ENCODE data around the gene SEMA3C. TPM values are rescaled to one million over a fixed set of nuclear protein-coding genes. Genes with fewer than 3 reads are reported as not detected.

The SEMA3C gene
- total and polyA plus RNA-seq, 2 donors (not counting 3 experiments of a cell fraction or from before 2014, with no cell fraction given) = 0.01 to 0.09 TPM

DNA sequence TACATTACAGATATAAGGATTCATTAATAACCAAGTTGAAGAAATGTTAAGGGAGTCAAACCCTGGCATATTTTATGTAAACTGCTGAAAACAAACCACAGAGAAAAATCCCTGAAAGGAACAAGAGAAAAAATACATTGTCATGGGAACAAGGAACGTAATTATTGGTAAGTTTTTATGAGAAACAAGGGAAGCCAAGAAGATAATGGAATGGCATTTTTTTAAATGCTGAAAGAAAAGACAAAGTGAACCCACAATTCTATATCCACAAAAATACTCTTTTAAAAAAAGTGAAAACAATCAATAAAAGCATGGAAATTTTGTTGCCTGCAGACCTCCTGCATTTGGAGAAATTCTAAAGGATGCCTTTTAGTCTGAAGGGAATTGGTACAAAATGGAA lies 144.0 kb downstream of the SEMA3C start:
- H3K9ac ChIP-seq (replicated peaks; ENCODE audit: extremely low read depth, insufficient read depth, low read length) = no peak overlapping the region
- no TSS peak for BruUV-seq (replicated peaks)
- H3K79me2 ChIP-seq (ENCODE audit: control insufficient read depth, insufficient read depth, low read length) = no peaks in the 10 kb centered on the region
- dilution Hi-C loops (cut with MboI; ENCODE audit: extremely low pct_ligation_motif_present, low sequenced_read_pairs) (no loop called here), intact Hi-C loops (cut with micrococcal nuclease) (no loop called here)
- DNase-seq (ENCODE audit: low read depth, low spot score) (no peak), FAIRE-seq (no peak)
- POLR2A ChIA-PET = no interaction called here
- H2AFZ ChIP-seq (ENCODE audit: low read depth, low read length) = no peak overlapping the region
- H3K27ac ChIP-seq (ENCODE audit: insufficient read depth, low read depth, low read length) = no peak overlapping the region
- no peaks in the 10 kb centered on the region for H3K9me1 ChIP-seq (replicated peaks; ENCODE audit: control insufficient read depth, extremely low read depth, insufficient read depth, low read length)
- no peak overlapping the region for H3K4me2 ChIP-seq (ENCODE audit: insufficient read depth, low read length)
- TF ChIP-seq JUN (IDR thresholded peaks at IDR 0.05; ENCODE audit: borderline replicate concordance, insufficient read depth, insufficient read length, low read depth) (no peak), GATA2 (IDR thresholded peaks at IDR 0.05; ENCODE audit: insufficient read depth, insufficient read length, low read depth, low read length) (no peak), POLR2AphosphoS5 (IDR thresholded peaks at IDR 0.05; ENCODE audit: insufficient read depth, low read depth, low read length) (no peak), POLR2A (IDR thresholded peaks at IDR 0.05; ENCODE audit: low read depth, low read length) (no peak), MYC (IDR thresholded peaks at IDR 0.05; ENCODE audit: low read depth, low read length) (no peak), EZH2 (IDR thresholded peaks at IDR 0.05; ENCODE audit: borderline replicate concordance, low read depth, low read length, severe bottlenecking) (no peak), CTCF (IDR thresholded peaks at IDR 0.05; ENCODE audit: extremely low read depth in 1 of 2, insufficient read depth in 1 of 2, low read depth in 1 of 2, low read length in 2 of 2) (no peak), FOS (IDR thresholded peaks at IDR 0.05; ENCODE audit: borderline replicate concordance, insufficient read depth, low read length) (no peak)
- TF ChIP-seq, protein P1, sequence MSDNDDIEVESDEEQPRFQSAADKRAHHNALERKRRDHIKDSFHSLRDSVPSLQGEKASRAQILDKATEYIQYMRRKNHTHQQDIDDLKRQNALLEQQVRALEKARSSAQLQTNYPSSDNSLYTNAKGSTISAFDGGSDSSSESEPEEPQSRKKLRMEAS (IDR thresholded peaks at IDR 0.05; ENCODE audit: insufficient read depth, insufficient read length) = no peak
- H3K4me1 ChIP-seq (ENCODE audit: control insufficient read depth, extremely low read depth, insufficient read depth, low read length) = no peaks in the 10 kb centered on the region
- no peaks in the 10 kb centered on the region for H3K27me3 ChIP-seq (ENCODE audit: control insufficient read depth in 2 of 2, insufficient read depth in 2 of 2, low read length in 2 of 2)
- no peaks in the 10 kb centered on the region for H3K36me3 ChIP-seq (ENCODE audit: control insufficient read depth in 2 of 2, extremely low read depth in 1 of 2, insufficient read depth in 2 of 2, low read length in 2 of 2)
- CTCF ChIA-PET = no interaction called here
- no peaks in the 10 kb centered on the region for H4K20me1 ChIP-seq (replicated peaks; ENCODE audit: control insufficient read depth, extremely low read depth, insufficient read depth, low read length)
- H3K9me3 ChIP-seq (replicated peaks; ENCODE audit: control insufficient read depth, insufficient read depth, low read length) = no peaks in the 10 kb centered on the region
- H3K4me3 ChIP-seq (replicated peaks in 1 of 3; ENCODE audit: insufficient read depth in 1 of 3, low read depth in 1 of 3, low read length in 3 of 3) = no peak overlapping the region
